ENCODE measurements around the gene HBS1L. TPM values are rescaled to one million over a fixed set of nuclear protein-coding genes. Genes with fewer than 3 reads are reported as not detected.

The HBS1L gene
- total and polyA plus RNA-seq, 9 of the 15 experiments (the other 6 are each of a cell fraction or from before 2014, with no cell fraction given) = 101 to 199 (median 145) TPM

DNA sequence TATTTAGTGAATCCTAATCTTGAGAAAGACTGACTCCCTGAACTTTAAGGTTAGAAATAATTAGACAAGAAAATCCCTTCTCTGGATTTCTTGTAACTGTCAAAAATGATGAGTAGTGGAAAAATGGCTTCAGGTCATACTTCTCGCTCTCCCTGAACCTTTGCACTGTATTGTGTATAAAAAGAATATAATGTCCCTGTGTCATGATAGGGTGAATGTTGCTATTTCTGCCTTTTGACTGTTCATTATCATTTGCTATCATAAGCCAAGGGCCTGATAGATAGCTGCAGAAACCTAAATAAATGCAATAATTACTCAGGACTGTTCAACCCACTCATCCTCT is 144.1 kb downstream of the HBS1L start (continued):
- TF ChIP-seq C11orf30 (IDR thresholded peaks at IDR 0.05; ENCODE audit: low read depth) (peak; percentile 55), HIVEP1 (CRISPR knock-in tag; IDR thresholded peaks at IDR 0.05) (no peak), LEF1 (IDR thresholded peaks at IDR 0.05) (no peak), CBFA2T3 (IDR thresholded peaks at IDR 0.05) (no peak), TRIM28 (IDR thresholded peaks at IDR 0.05) (no peak), HSF4 (CRISPR knock-in tag; IDR thresholded peaks at IDR 0.05; ENCODE audit: borderline replicate concordance) (no peak), FIP1L1 (IDR thresholded peaks at IDR 0.05; ENCODE audit: low read depth, low read length, poor library complexity, severe bottlenecking) (no peak), MAFG (tag; conservative IDR thresholded peaks at IDR 0.05) (0 out of 2 replicates have a peak, but pooled peaks have one; percentile 10), MAFF (IDR thresholded peaks at IDR 0.05; ENCODE audit: low read length) (0 out of 2 replicates have a peak, but pooled peaks have one; percentile 17), JUNB (CRISPR knock-in tag; conservative IDR thresholded peaks at IDR 0.05) (no peak), PURB (CRISPR knock-in tag; IDR thresholded peaks at IDR 0.05; ENCODE audit: low read depth) (no peak)
- TF ChIP-seq, protein P1, sequence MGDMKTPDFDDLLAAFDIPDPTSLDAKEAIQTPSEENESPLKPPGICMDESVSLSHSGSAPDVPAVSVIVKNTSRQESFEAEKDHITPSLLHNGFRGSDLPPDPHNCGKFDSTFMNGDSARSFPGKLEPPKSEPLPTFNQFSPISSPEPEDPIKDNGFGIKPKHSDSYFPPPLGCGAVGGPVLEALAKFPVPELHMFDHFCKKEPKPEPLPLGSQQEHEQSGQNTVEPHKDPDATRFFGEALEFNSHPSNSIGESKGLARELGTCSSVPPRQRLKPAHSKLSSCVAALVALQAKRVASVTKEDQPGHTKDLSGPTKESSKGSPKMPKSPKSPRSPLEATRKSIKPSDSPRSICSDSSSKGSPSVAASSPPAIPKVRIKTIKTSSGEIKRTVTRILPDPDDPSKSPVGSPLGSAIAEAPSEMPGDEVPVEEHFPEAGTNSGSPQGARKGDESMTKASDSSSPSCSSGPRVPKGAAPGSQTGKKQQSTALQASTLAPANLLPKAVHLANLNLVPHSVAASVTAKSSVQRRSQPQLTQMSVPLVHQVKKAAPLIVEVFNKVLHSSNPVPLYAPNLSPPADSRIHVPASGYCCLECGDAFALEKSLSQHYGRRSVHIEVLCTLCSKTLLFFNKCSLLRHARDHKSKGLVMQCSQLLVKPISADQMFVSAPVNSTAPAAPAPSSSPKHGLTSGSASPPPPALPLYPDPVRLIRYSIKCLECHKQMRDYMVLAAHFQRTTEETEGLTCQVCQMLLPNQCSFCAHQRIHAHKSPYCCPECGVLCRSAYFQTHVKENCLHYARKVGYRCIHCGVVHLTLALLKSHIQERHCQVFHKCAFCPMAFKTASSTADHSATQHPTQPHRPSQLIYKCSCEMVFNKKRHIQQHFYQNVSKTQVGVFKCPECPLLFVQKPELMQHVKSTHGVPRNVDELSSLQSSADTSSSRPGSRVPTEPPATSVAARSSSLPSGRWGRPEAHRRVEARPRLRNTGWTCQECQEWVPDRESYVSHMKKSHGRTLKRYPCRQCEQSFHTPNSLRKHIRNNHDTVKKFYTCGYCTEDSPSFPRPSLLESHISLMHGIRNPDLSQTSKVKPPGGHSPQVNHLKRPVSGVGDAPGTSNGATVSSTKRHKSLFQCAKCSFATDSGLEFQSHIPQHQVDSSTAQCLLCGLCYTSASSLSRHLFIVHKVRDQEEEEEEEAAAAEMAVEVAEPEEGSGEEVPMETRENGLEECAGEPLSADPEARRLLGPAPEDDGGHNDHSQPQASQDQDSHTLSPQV (IDR thresholded peaks at IDR 0.05) = no peak
- TF ChIP-seq, protein P2, sequence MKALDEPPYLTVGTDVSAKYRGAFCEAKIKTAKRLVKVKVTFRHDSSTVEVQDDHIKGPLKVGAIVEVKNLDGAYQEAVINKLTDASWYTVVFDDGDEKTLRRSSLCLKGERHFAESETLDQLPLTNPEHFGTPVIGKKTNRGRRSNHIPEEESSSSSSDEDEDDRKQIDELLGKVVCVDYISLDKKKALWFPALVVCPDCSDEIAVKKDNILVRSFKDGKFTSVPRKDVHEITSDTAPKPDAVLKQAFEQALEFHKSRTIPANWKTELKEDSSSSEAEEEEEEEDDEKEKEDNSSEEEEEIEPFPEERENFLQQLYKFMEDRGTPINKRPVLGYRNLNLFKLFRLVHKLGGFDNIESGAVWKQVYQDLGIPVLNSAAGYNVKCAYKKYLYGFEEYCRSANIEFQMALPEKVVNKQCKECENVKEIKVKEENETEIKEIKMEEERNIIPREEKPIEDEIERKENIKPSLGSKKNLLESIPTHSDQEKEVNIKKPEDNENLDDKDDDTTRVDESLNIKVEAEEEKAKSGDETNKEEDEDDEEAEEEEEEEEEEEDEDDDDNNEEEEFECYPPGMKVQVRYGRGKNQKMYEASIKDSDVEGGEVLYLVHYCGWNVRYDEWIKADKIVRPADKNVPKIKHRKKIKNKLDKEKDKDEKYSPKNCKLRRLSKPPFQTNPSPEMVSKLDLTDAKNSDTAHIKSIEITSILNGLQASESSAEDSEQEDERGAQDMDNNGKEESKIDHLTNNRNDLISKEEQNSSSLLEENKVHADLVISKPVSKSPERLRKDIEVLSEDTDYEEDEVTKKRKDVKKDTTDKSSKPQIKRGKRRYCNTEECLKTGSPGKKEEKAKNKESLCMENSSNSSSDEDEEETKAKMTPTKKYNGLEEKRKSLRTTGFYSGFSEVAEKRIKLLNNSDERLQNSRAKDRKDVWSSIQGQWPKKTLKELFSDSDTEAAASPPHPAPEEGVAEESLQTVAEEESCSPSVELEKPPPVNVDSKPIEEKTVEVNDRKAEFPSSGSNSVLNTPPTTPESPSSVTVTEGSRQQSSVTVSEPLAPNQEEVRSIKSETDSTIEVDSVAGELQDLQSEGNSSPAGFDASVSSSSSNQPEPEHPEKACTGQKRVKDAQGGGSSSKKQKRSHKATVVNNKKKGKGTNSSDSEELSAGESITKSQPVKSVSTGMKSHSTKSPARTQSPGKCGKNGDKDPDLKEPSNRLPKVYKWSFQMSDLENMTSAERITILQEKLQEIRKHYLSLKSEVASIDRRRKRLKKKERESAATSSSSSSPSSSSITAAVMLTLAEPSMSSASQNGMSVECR (CRISPR knock-in tag; IDR thresholded peaks at IDR 0.05) = no peak

Small RNA genes within 50 kb of the gene (microRNA-seq; reads per million reads assigned to microRNA genes)
- gene MIR3662 (ENCODE audit: borderline microRNAs expressed) = 1.5 reads per million, percentile 17 among the genes with 10 or more reads in this experiment

Other genes starting within 250 kb of the HBS1L start
- gene ALDH8A1, start 104.7 kb downstream of the HBS1L start, total RNA-seq (2014; rRNA removed) = 0.04 and 0.05 TPM in 2 replicates
- 0.04 TPM in 1 of 2 replicates, not detected in the other for gene ALDH8A1, start 104.7 kb downstream of the HBS1L start, total RNA-seq (2014; rRNA removed; fragmentation: Illumina TruSeq; extraction: Trizol)
- 0.18 and 0.19 TPM in 2 replicates for gene ALDH8A1, start 104.7 kb downstream of the HBS1L start, total RNA-seq (2015; rRNA removed; fragmentation: Illumina TruSeq; extraction: Trizol)
- 0.16 and 0.18 TPM in 2 replicates for gene ALDH8A1, start 104.7 kb downstream of the HBS1L start, total RNA-seq (2021)
- gene ALDH8A1, start 104.7 kb downstream of the HBS1L start, polyA plus RNA-seq (2011; rRNA removed) = 0.03 and 0.08 TPM in 2 replicates
- gene ALDH8A1, start 104.7 kb downstream of the HBS1L start, polyA plus RNA-seq (2014; fragmentation: Illumina TruSeq; extraction: Trizol) = 0.08 TPM in 1 of 2 replicates, not detected in the other
- under 1 TPM in 1 of 2 experiments, not detected in 1; 0.03 TPM for gene ALDH8A1, start 104.7 kb downstream of the HBS1L start, polyA plus RNA-seq (2014; fragmentation: Nextera tagmentation; extraction: Ambion mirVana)
- 0.03 TPM in 2 replicates for gene ALDH8A1, start 104.7 kb downstream of the HBS1L start, polyA plus RNA-seq (2014; rRNA removed)
- 116 and 117 TPM in 2 replicates for gene MYB, start 126.5 kb upstream of the HBS1L start, total RNA-seq (2014; rRNA removed)
- 149 and 170 TPM in 2 replicates for gene MYB, start 126.5 kb upstream of the HBS1L start, total RNA-seq (2014; rRNA removed; fragmentation: Illumina TruSeq; extraction: Trizol)
- 215 and 218 TPM in 2 replicates for gene MYB, start 126.5 kb upstream of the HBS1L start, total RNA-seq (2015; rRNA removed; fragmentation: Illumina TruSeq; extraction: Trizol)
- gene MYB, start 126.5 kb upstream of the HBS1L start, total RNA-seq (2021) = 140 and 142 TPM in 2 replicates
- 82.6 and 94.1 TPM in 2 replicates for gene MYB, start 126.5 kb upstream of the HBS1L start, polyA plus RNA-seq (2011; rRNA removed)
- 133 and 185 TPM in 2 replicates for gene MYB, start 126.5 kb upstream of the HBS1L start, polyA plus RNA-seq (2014; fragmentation: Illumina TruSeq; extraction: Trizol)
- gene MYB, start 126.5 kb upstream of the HBS1L start, polyA plus RNA-seq (2014; fragmentation: Nextera tagmentation; extraction: Ambion mirVana) = 10 to 100 TPM; 35.8 to 44.1 TPM
- 153 and 155 TPM in 2 replicates for gene MYB, start 126.5 kb upstream of the HBS1L start, polyA plus RNA-seq (2014; rRNA removed)